GM12891 (cell line): Measurements from ENCODE around the gene NLRC4.

ENCODE experiments used
- POLR2A ChIP-seq: IDR thresholded peaks from 2 replicates; pipeline ENCODE4 v1.6.1; 2011; ENCODE audit warnings: low read depth, low read length, control low read depth
- POLR2AphosphoS5 ChIP-seq: IDR thresholded peaks from 2 replicates; pipeline ENCODE4 v1.6.1; 2011; ENCODE audit warnings: low read depth, low read length, control low read depth
- SPI1 ChIP-seq: IDR thresholded peaks from 2 replicates; pipeline ENCODE4 v1.6.1; 2011; ENCODE audit warnings: low read depth, low read length, control low read depth
- TAF1 ChIP-seq: IDR thresholded peaks from 2 replicates; pipeline ENCODE4 v1.6.1; 2011; ENCODE audit warnings: low read depth, low read length, control low read depth

- no peak for TF ChIP-seq POLR2AphosphoS5
- no peak for TF ChIP-seq TAF1
- no peak for TF ChIP-seq POLR2A
- no peak for TF ChIP-seq SPI1
Observed at GRCh38 chr2:32249731-32250236, 14.9 kb downstream of the NLRC4 start.
